DND-41 (cell line): ENCODE data around the gene RBM20.

Source experiments
- CTCF ChIP-seq: IDR thresholded peaks from 2 replicates; pipeline ENCODE4 v1.5.1; 2012; ENCODE audit warnings: borderline replicate concordance, low read length, moderate library complexity, mild to moderate bottlenecking; ENCODE audit not compliant: poor library complexity, severe bottlenecking; ENCODE audit errors: extremely low read depth
- EZH2 ChIP-seq: IDR thresholded peaks from 3 replicates; pipeline ENCODE4 v1.6.1; 2012; ENCODE audit warnings: borderline replicate concordance, low read depth, mild to moderate bottlenecking, moderate library complexity, low read length, inconsistent platforms; ENCODE audit not compliant: severe bottlenecking

- TF ChIP-seq EZH2 = no peak
- TF ChIP-seq CTCF = no peak
Measured at GRCh38 chr10:110808123-110808522, 164.0 kb downstream of the RBM20 start.
